Measurements from ENCODE around the gene ICAM4. TPM values are rescaled to one million over a fixed set of nuclear protein-coding genes. Genes with fewer than 3 reads are reported as not detected.
A peak's percentile ranks its signal among the peaks of the same experiment; 100 is the strongest.
"Not testable (repeated sequence)": the region's sequence is repeated elsewhere in the genome, so short reads cannot be mapped to it uniquely, and the experiment has no call there.

The ICAM4 gene
- total RNA-seq: not detected in 2 replicates
- long read RNA-seq: 0 reads

GRCh38 chr19:10286803-10287737 lies at the start of gene ICAM4:
ICAM4 (plus strand) TSS chr19:10286955; CDS start chr19:10287013, 58 bp downstream.
- DNase-seq (ENCODE audit: extremely low spot score, unreplicated experiment): peak; percentile 81
- H3K27ac Mint-ChIP-seq (ENCODE audit: unreplicated experiment): no peak within 1 kb of the TSS
- H3K27me3 Mint-ChIP-seq (ENCODE audit: unreplicated experiment): peaks cover 31% of the 10 kb centered on the region
- H3K36me3 Mint-ChIP-seq (ENCODE audit: unreplicated experiment): peaks cover 8% of the 10 kb centered on the region
- peaks cover 35% of the 10 kb centered on the region for H3K4me1 Mint-ChIP-seq (ENCODE audit: unreplicated experiment)
- H3K9me3 Mint-ChIP-seq (ENCODE audit: unreplicated experiment): no peaks in the 10 kb centered on the region
- no peak for TF ChIP-seq CTCF (IDR thresholded peaks at IDR 0.05)
- H3K4me3 Mint-ChIP-seq (ENCODE audit: unreplicated experiment): no peak within 1 kb of the TSS

GRCh38 chr19:10237702-10238101 lies 49.1 kb upstream of the ICAM4 start:
- DNase-seq (ENCODE audit: extremely low spot score, unreplicated experiment): no peak
- Mint-ChIP-seq H3K36me3 (ENCODE audit: unreplicated experiment) (no peaks in the 10 kb centered on the region), H3K4me3 (ENCODE audit: unreplicated experiment) (no peak overlapping the region), H3K9me3 (ENCODE audit: unreplicated experiment) (no peaks in the 10 kb centered on the region), H3K4me1 (ENCODE audit: unreplicated experiment) (peaks cover 25% of the 10 kb centered on the region), H3K27me3 (ENCODE audit: unreplicated experiment) (no peaks in the 10 kb centered on the region), H3K27ac (ENCODE audit: unreplicated experiment) (peak overlapping the region; percentile 89)
- no peak for TF ChIP-seq CTCF (IDR thresholded peaks at IDR 0.05)

GRCh38 chr19:10238172-10238783 lies 48.5 kb upstream of the ICAM4 start:
- no peaks in the 10 kb centered on the region for H3K9me3 Mint-ChIP-seq (ENCODE audit: unreplicated experiment)
- peak overlapping the region; percentile 89 for H3K27ac Mint-ChIP-seq (ENCODE audit: unreplicated experiment)
- no peak for TF ChIP-seq CTCF (IDR thresholded peaks at IDR 0.05)
- H3K36me3 Mint-ChIP-seq (ENCODE audit: unreplicated experiment): no peaks in the 10 kb centered on the region
- no peaks in the 10 kb centered on the region for H3K27me3 Mint-ChIP-seq (ENCODE audit: unreplicated experiment)
- no peak overlapping the region for H3K4me3 Mint-ChIP-seq (ENCODE audit: unreplicated experiment)
- peaks cover 25% of the 10 kb centered on the region for H3K4me1 Mint-ChIP-seq (ENCODE audit: unreplicated experiment)
- DNase-seq (ENCODE audit: extremely low spot score, unreplicated experiment): no peak

GRCh38 chr19:10241826-10242449 lies 44.8 kb upstream of the ICAM4 start:
- not testable (repeated sequence) for H3K9me3 Mint-ChIP-seq (ENCODE audit: unreplicated experiment)

GRCh38 chr19:10243606-10244005 lies 43.1 kb upstream of the ICAM4 start:
- peaks cover 3% of the 10 kb centered on the region for H3K4me1 Mint-ChIP-seq (ENCODE audit: unreplicated experiment)
- H3K36me3 Mint-ChIP-seq (ENCODE audit: unreplicated experiment): no peaks in the 10 kb centered on the region
- H3K27ac Mint-ChIP-seq (ENCODE audit: unreplicated experiment): no peak overlapping the region
- TF ChIP-seq CTCF (IDR thresholded peaks at IDR 0.05): no peak
- H3K27me3 Mint-ChIP-seq (ENCODE audit: unreplicated experiment): no peaks in the 10 kb centered on the region
- no peaks in the 10 kb centered on the region for H3K9me3 Mint-ChIP-seq (ENCODE audit: unreplicated experiment)
- no peak overlapping the region for H3K4me3 Mint-ChIP-seq (ENCODE audit: unreplicated experiment)
- DNase-seq (ENCODE audit: extremely low spot score, unreplicated experiment): no peak

More at GRCh38 chr19:10241826-10242449, 44.8 kb upstream of the ICAM4 start:
- not testable (repeated sequence) for DNase-seq (ENCODE audit: extremely low spot score, unreplicated experiment); H3K27ac Mint-ChIP-seq (ENCODE audit: unreplicated experiment); H3K36me3 Mint-ChIP-seq (ENCODE audit: unreplicated experiment); H3K4me3 Mint-ChIP-seq (ENCODE audit: unreplicated experiment); H3K27me3 Mint-ChIP-seq (ENCODE audit: unreplicated experiment)
- H3K4me1 Mint-ChIP-seq (ENCODE audit: unreplicated experiment): peaks cover 13% of the 10 kb centered on the region
